HepG2 (cell line): Measurements from ENCODE around the gene VWCE. TPM values are rescaled to one million over a fixed set of nuclear protein-coding genes. Genes with fewer than 3 reads are reported as not detected.

Experiments used
- ESRRA ChIP-seq: sonication (generic); formaldehyde crosslinking; IDR thresholded peaks from 2 replicates; pipeline ENCODE4 v1.5.1; 2020; ENCODE audit warnings: mild to moderate bottlenecking, low read depth, missing genetic modification reagents
- HOXA5 ChIP-seq: sonication (generic); formaldehyde crosslinking; IDR thresholded peaks from 2 replicates; pipeline ENCODE4 v1.4.0; 2020; ENCODE audit warnings: missing genetic modification reagents
- KLF15 ChIP-seq: sonication (generic); formaldehyde crosslinking; IDR thresholded peaks from 2 replicates; pipeline ENCODE4 v1.8.1; 2023; ENCODE audit warnings: borderline replicate concordance, mild to moderate bottlenecking, inconsistent platforms, missing genetic modification reagents, mixed read lengths
- PLRG1 ChIP-seq: fragments of 450-650 bp; conservative IDR thresholded peaks from 2 replicates; pipeline ENCODE4 v1.6.1; 2016
- POGZ ChIP-seq: sonication (generic); formaldehyde crosslinking; IDR thresholded peaks from 2 replicates; pipeline ENCODE4 v1.4.0; 2020; ENCODE audit warnings: mild to moderate bottlenecking, missing genetic modification reagents
- RFXAP ChIP-seq: sonication (generic); formaldehyde crosslinking; IDR thresholded peaks from 2 replicates; pipeline ENCODE4 v1.4.0; 2020; ENCODE audit warnings: missing genetic modification reagents, borderline replicate concordance
- TGIF2 ChIP-seq: IDR thresholded peaks from 2 replicates; pipeline ENCODE4 v1.6.1; 2016; ENCODE audit warnings: control low read depth, missing compliant biosample characterization
- ZNF253 ChIP-seq: sonication (generic); formaldehyde crosslinking; IDR thresholded peaks from 2 replicates; pipeline ENCODE4 v1.8.0; 2022; ENCODE audit warnings: mild to moderate bottlenecking, missing genetic modification reagents, borderline replicate concordance
- ZNF451 ChIP-seq: sonication (generic); formaldehyde crosslinking; IDR thresholded peaks from 2 replicates; pipeline ENCODE4 v1.5.0; 2020; ENCODE audit warnings: mild to moderate bottlenecking, missing genetic modification reagents
- ZNF615 ChIP-seq: sonication (generic); formaldehyde crosslinking; IDR thresholded peaks from 2 replicates; pipeline ENCODE4 v1.5.0; 2020; ENCODE audit warnings: mild to moderate bottlenecking, missing genetic modification reagents, borderline replicate concordance
- ZNF619 ChIP-seq: sonication (generic); formaldehyde crosslinking; IDR thresholded peaks from 2 replicates; pipeline ENCODE4 v1.4.0; 2020; ENCODE audit warnings: mild to moderate bottlenecking, missing genetic modification reagents
- ZNF775 ChIP-seq: sonication (generic); formaldehyde crosslinking; IDR thresholded peaks from 2 replicates; pipeline ENCODE4 v1.4.0; 2020; ENCODE audit warnings: missing genetic modification reagents, mild to moderate bottlenecking, moderate library complexity, borderline replicate concordance
- polyA plus RNA-seq, 8 experiments: library from polyadenylated mRNA; depleted of rRNA in 3 of 8; stranded (reverse) in 7 of 8; unstranded in 1 of 8; fragments of >200 nt; fragmentation: Illumina TruSeq in 4 of 8; extraction: Trizol in 4 of 8; gene quantifications; 2 replicates each; pipeline versions ENCODE4 v1.2.1 to v1.2.3, GENCODE V29; 2011 to 2016; ENCODE audit warnings: low read depth in 4 of 8, missing spikeins in 1 of 8, mixed read lengths in 1 of 8; ENCODE audit not compliant: insufficient read depth in 1 of 8
- total RNA-seq, 5 experiments: library from RNA; depleted of rRNA; stranded (reverse); fragments of >200 nt; fragmentation: Illumina TruSeq; extraction: Trizol; gene quantifications; 2 replicates each; pipeline ENCODE4 v1.2.3, GENCODE V29; 2016; ENCODE audit warnings: low read depth in 1 of 5
- TF ChIP-seq, protein P1 (sequence below): fragments of 450-650 bp; IDR thresholded peaks from 2 replicates; pipeline ENCODE4 v1.6.1; 2016
- TF ChIP-seq, protein P2 (sequence below): sonication (generic); formaldehyde crosslinking; IDR thresholded peaks from 2 replicates; pipeline ENCODE4 v1.4.0; 2020; ENCODE audit warnings: missing genetic modification reagents
- TF ChIP-seq, protein P3 (sequence below): sonication (generic); formaldehyde crosslinking; IDR thresholded peaks from 2 replicates; pipeline ENCODE4 v1.5.0; 2020; ENCODE audit warnings: mild to moderate bottlenecking, missing genetic modification reagents, borderline replicate concordance
- TF ChIP-seq, protein P4 (sequence below): IDR thresholded peaks from 2 replicates; pipeline ENCODE4 v1.6.1; 2016; ENCODE audit warnings: mild to moderate bottlenecking, missing biosample characterization, missing genetic modification reagents

VWCE gene
- total and polyA plus RNA-seq, 2 of the 13 experiments (the other 11 are each of a cell fraction or from before 2014, with no cell fraction given) = 27.6 to 58.3 TPM

DNA sequence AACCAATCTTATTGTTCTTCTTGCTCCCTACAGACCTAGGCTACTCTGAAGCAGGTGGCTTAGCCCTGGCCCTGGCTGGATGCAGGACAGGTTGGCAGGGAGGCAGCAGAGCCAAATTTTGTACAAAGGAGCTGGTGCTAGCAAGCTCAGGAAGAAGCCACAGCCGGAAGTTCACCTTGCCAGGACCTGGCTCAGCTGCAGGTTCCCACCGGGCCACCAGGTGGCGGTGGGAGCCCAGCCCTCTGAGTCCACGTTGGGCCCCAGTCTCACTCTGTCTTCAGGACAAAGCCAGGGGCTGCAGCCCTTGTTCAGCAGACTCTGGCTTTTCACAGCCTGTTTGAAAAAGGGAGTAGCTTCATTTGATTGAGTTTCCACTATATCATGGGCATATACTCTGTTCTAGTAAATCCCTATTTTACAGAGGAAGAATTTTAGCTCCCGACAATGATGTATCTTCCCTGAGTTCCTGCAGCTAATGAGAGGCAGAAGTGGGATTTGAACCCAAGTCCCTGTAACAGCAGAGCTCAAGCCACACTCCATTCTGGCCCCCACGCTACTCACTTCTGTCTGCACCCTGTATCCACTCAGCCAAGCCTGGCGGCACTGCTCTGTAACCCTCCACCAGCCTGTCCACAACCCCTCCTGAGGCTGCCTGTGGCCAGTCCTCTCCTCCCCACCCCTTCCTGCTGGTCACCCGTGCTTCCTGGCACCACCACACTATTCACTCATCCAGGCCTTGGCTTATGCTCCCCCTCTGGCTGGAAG is 41.2 kb upstream of the VWCE start (continued):
- TF ChIP-seq, protein P1, sequence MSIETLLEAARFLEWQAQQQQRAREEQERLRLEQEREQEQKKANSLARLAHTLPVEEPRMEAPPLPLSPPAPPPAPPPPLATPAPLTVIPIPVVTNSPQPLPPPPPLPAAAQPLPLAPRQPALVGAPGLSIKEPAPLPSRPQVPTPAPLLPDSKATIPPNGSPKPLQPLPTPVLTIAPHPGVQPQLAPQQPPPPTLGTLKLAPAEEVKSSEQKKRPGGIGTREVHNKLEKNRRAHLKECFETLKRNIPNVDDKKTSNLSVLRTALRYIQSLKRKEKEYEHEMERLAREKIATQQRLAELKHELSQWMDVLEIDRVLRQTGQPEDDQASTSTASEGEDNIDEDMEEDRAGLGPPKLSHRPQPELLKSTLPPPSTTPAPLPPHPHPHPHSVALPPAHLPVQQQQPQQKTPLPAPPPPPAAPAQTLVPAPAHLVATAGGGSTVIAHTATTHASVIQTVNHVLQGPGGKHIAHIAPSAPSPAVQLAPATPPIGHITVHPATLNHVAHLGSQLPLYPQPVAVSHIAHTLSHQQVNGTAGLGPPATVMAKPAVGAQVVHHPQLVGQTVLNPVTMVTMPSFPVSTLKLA = no peak
- TF ChIP-seq, protein P2, sequence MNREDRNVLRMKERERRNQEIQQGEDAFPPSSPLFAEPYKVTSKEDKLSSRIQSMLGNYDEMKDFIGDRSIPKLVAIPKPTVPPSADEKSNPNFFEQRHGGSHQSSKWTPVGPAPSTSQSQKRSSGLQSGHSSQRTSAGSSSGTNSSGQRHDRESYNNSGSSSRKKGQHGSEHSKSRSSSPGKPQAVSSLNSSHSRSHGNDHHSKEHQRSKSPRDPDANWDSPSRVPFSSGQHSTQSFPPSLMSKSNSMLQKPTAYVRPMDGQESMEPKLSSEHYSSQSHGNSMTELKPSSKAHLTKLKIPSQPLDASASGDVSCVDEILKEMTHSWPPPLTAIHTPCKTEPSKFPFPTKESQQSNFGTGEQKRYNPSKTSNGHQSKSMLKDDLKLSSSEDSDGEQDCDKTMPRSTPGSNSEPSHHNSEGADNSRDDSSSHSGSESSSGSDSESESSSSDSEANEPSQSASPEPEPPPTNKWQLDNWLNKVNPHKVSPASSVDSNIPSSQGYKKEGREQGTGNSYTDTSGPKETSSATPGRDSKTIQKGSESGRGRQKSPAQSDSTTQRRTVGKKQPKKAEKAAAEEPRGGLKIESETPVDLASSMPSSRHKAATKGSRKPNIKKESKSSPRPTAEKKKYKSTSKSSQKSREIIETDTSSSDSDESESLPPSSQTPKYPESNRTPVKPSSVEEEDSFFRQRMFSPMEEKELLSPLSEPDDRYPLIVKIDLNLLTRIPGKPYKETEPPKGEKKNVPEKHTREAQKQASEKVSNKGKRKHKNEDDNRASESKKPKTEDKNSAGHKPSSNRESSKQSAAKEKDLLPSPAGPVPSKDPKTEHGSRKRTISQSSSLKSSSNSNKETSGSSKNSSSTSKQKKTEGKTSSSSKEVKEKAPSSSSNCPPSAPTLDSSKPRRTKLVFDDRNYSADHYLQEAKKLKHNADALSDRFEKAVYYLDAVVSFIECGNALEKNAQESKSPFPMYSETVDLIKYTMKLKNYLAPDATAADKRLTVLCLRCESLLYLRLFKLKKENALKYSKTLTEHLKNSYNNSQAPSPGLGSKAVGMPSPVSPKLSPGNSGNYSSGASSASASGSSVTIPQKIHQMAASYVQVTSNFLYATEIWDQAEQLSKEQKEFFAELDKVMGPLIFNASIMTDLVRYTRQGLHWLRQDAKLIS = no peak
- TF ChIP-seq HOXA5 = no peak
- no peak for TF ChIP-seq ZNF615
- TF ChIP-seq ZNF253 = no peak
- TF ChIP-seq POGZ (CRISPR knock-in tag) = no peak
- TF ChIP-seq PLRG1 = no peak
- no peak for TF ChIP-seq TGIF2 (CRISPR knock-in tag)
- no peak for TF ChIP-seq ZNF775 (CRISPR knock-in tag)
- no peak for TF ChIP-seq RFXAP
- TF ChIP-seq ZNF619 (CRISPR knock-in tag) = no peak
- TF ChIP-seq ZNF451 (CRISPR knock-in tag) = no peak
- TF ChIP-seq ESRRA = no peak
- no peak for TF ChIP-seq KLF15
- TF ChIP-seq, protein P3, sequence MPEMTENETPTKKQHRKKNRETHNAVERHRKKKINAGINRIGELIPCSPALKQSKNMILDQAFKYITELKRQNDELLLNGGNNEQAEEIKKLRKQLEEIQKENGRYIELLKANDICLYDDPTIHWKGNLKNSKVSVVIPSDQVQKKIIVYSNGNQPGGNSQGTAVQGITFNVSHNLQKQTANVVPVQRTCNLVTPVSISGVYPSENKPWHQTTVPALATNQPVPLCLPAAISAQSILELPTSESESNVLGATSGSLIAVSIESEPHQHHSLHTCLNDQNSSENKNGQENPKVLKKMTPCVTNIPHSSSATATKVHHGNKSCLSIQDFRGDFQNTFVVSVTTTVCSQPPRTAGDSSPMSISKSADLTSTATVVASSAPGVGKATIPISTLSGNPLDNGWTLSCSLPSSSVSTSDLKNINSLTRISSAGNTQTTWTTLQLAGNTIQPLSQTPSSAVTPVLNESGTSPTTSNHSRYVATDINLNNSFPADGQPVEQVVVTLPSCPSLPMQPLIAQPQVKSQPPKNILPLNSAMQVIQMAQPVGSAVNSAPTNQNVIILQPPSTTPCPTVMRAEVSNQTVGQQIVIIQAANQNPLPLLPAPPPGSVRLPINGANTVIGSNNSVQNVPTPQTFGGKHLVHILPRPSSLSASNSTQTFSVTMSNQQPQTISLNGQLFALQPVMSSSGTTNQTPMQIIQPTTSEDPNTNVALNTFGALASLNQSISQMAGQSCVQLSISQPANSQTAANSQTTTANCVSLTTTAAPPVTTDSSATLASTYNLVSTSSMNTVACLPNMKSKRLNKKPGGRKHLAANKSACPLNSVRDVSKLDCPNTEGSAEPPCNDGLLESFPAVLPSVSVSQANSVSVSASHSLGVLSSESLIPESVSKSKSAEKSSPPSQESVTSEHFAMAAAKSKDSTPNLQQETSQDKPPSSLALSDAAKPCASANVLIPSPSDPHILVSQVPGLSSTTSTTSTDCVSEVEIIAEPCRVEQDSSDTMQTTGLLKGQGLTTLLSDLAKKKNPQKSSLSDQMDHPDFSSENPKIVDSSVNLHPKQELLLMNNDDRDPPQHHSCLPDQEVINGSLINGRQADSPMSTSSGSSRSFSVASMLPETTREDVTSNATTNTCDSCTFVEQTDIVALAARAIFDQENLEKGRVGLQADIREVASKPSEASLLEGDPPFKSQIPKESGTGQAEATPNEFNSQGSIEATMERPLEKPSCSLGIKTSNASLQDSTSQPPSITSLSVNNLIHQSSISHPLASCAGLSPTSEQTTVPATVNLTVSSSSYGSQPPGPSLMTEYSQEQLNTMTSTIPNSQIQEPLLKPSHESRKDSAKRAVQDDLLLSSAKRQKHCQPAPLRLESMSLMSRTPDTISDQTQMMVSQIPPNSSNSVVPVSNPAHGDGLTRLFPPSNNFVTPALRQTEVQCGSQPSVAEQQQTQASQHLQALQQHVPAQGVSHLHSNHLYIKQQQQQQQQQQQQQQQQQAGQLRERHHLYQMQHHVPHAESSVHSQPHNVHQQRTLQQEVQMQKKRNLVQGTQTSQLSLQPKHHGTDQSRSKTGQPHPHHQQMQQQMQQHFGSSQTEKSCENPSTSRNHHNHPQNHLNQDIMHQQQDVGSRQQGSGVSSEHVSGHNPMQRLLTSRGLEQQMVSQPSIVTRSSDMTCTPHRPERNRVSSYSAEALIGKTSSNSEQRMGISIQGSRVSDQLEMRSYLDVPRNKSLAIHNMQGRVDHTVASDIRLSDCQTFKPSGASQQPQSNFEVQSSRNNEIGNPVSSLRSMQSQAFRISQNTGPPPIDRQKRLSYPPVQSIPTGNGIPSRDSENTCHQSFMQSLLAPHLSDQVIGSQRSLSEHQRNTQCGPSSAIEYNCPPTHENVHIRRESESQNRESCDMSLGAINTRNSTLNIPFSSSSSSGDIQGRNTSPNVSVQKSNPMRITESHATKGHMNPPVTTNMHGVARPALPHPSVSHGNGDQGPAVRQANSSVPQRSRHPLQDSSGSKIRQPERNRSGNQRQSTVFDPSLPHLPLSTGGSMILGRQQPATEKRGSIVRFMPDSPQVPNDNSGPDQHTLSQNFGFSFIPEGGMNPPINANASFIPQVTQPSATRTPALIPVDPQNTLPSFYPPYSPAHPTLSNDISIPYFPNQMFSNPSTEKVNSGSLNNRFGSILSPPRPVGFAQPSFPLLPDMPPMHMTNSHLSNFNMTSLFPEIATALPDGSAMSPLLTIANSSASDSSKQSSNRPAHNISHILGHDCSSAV (CRISPR knock-in tag) = no peak
- TF ChIP-seq, protein P4, sequence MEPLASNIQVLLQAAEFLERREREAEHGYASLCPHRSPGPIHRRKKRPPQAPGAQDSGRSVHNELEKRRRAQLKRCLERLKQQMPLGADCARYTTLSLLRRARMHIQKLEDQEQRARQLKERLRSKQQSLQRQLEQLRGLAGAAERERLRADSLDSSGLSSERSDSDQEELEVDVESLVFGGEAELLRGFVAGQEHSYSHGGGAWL (CRISPR knock-in tag) = no peak
